RWPE1 (cell line): Measurements from ENCODE around the gene PARP8.
"Not testable (repeated sequence)": the region's sequence is repeated elsewhere in the genome, so short reads cannot be mapped to it uniquely, and the experiment has no call there.

ENCODE experiments used
- CTCF ChIA-PET: fragments of 350-600 bp; sonication (Branson Sonifier 250); formaldehyde crosslinking; extraction: SDS; loops from one replicate; lab custom pipeline; 2021; lab: Yijun Ruan, JAX
- POLR2A ChIA-PET: fragments of 400-600 bp; formaldehyde crosslinking; extraction: SDS; loops from one replicate; lab custom pipeline; 2020; ENCODE audit warnings: antibody characterized with exemption; ENCODE audit not compliant: low non-redundant PET; lab: Yijun Ruan, JAX
- DNase-seq: peaks from one replicate; pipeline ENCODE4 v3.0.0; 2012; ENCODE audit warnings: low spot score
- H3K27ac ChIP-seq: fragments of 450-650 bp; 2 replicates; pipeline ENCODE4 v1.5.1; 2017
- CTCF ChIP-seq: fragments of 450-650 bp; conservative IDR thresholded peaks from 2 replicates; pipeline ENCODE4 v1.5.1; 2017; ENCODE audit warnings: low read depth, mild to moderate bottlenecking

The PARP8 gene

GRCh38 chr5:50807661-50808060, 141.2 kb downstream of the PARP8 start:
- CTCF ChIA-PET: no interaction called here
- H3K27ac ChIP-seq: no peak overlapping the region
- TF ChIP-seq CTCF: no peak
- POLR2A ChIA-PET: no interaction called here
- DNase-seq: peak; percentile 13

DNA sequence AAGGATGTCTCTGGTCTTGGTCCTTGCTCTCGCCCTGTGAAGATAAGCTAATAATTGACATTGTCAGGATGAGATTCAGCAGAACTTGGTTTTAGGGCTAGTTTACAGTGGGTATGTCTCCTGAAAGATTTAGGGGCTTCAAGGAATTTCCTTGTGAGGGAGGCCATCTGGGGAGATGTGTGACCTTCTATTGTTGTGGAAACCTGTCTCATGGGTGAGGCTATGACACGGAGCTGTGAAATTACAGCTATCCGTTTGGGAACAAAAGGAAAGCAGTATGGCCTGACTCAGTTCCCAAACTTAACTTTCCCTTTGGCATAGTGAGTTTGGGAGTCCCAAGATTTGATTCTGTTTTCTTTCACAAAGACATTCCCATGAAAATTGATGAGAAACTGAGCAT, 142.0 kb downstream of the PARP8 start:
- DNase-seq: no peak
- H3K27ac ChIP-seq: no peak overlapping the region
- TF ChIP-seq CTCF: no peak
- CTCF ChIA-PET: no interaction called here
- POLR2A ChIA-PET: no interaction called here

- POLR2A ChIA-PET, CTCF ChIA-PET: not testable (repeated sequence)
Observed at GRCh38 chr5:50811746-50812145, 145.3 kb downstream of the PARP8 start.

DNA sequence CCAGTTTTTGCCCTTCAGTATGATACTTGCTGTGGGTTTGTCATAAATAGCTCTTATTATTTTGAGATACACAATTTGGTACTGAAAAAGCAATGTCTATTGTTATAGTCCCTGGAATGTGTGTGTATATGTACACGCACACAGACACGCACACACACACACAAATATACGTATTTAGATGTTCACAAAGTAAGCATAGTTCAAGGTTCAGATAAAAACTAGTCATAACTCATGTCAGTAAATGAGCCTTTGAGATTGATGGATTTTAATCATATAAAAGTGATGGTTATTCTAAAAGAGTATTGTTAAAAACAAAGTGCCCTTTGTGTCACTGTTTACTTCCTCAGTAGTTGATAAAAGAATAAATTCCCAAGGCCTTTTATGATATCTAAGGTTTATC, 147.3 kb downstream of the PARP8 start:
- no peak for DNase-seq
- no peak for TF ChIP-seq CTCF
- ChIA-PET CTCF (no interaction called here), POLR2A (no interaction called here)
- no peak overlapping the region for H3K27ac ChIP-seq

More at GRCh38 chr5:50811746-50812145, 145.3 kb downstream of the PARP8 start:
- DNase-seq, H3K27ac ChIP-seq: not testable (repeated sequence)

DNA sequence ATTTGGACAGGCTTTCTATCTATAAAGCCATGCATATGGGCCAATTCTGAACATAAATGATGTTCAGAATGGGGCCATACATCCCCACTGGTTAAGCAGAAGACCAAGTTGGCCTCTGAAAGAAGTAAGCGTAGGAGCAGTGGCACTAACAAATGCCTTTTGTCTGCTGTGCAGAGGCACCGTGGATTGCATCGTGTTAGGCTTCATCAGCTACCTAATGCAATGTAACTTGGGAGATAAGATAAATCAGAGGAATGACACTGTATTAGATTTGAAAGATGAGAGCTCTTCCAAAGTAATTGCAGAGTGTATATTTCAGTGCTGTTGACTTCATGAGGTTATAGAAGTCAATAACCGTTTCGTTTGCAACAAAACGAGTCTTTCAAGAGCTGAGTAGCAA, 148.1 kb downstream of the PARP8 start:
- H3K27ac ChIP-seq: no peak overlapping the region
- CTCF ChIA-PET: no interaction called here
- no peak for TF ChIP-seq CTCF
- POLR2A ChIA-PET: no interaction called here
- no peak for DNase-seq

- no peak for TF ChIP-seq CTCF
- ChIA-PET CTCF (no interaction called here), POLR2A (no interaction called here)
- H3K27ac ChIP-seq: no peak overlapping the region
- DNase-seq: no peak
Observed at GRCh38 chr5:50822046-50822445, 155.6 kb downstream of the PARP8 start.

- TF ChIP-seq CTCF: no peak
- ChIA-PET CTCF (no interaction called here), POLR2A (no interaction called here)
- no peak overlapping the region for H3K27ac ChIP-seq
- DNase-seq: no peak
Observed at GRCh38 chr5:50822761-50823160, 156.3 kb downstream of the PARP8 start.
